Mesenteric fat pad (tissue), 1 donor: ENCODE measurements around the gene ZNF341. TPM values are rescaled to one million over a fixed set of nuclear protein-coding genes. Genes with fewer than 3 reads are reported as not detected.

Source experiments
- DNase-seq: peaks from one replicate; pipeline ENCODE4 v3.0.0-alpha.2; 2020; ENCODE audit warnings: low spot score
- total RNA-seq: library from RNA; stranded (reverse); fragmentation: NEBNext Ultra II Directional; extraction: Animal tissue kit (Norgen Biotek cat#: 25700); gene quantifications from one replicate; pipeline ENCODE4 v1.2.1, GENCODE V29; 2021
- donor health status: DM: yes; HTN: yes; CAD: no.

Gene ZNF341
- total RNA-seq, 1 donor from 2014 or later = 3.1 TPM

GRCh38 chr20:33766686-33767085, 34.9 kb downstream of the ZNF341 start:
- no peak for DNase-seq

- DNase-seq = no peak
These were observed 36.0 kb downstream of the ZNF341 start for GRCh38 chr20:33767777-33768138.

DNA sequence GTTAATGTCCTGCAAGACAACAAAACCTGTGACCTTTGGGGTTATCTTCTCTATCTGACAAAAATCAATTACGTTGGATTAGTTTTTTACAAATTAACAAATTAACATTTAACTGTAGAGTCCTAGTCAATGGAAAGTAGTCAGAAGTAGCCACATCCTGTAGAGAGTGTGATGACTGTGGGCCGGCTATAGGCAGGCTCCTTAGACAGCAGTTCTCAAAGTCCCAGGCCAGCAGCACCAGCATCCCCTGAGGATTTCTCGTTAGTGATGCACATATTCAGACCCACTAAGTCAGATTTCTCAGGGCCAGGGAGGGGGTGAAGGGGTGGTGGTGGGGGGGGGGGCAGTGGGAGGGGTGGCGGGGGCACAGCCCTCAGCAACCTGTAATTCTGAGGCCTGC, 37.2 kb downstream of the ZNF341 start:
- no peak for DNase-seq

- no peak for DNase-seq
These were observed 38.2 kb downstream of the ZNF341 start for GRCh38 chr20:33770005-33770404.

- DNase-seq = no peak
These were observed 40.1 kb downstream of the ZNF341 start for GRCh38 chr20:33771938-33772337.

- no peak for DNase-seq
These were observed 40.6 kb downstream of the ZNF341 start for GRCh38 chr20:33772439-33772838.

- no peak for DNase-seq
These were observed 41.8 kb downstream of the ZNF341 start for GRCh38 chr20:33773412-33774089.

- DNase-seq = no peak
These were observed 46.0 kb downstream of the ZNF341 start for GRCh38 chr20:33777816-33778215.

DNA sequence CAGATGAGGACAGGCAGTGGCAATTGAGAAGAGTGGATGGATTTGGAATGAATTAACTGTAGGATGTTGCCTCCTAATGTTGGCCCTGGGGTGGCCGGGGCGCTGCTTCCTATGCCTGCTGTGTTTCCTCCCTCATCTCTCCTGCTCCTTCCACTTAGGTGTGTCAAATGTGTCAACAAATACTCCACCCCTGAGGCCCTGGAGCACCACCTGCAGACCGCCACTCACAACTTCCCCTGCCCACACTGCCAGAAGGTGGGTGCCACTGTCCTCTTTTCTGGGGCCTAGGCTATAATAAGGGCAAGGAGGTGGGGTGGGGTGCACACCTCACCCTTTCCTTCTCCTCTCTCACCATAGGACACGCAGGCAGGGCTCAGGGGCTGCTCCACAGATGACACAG, 49.3 kb downstream of the ZNF341 start:
- DNase-seq = no peak

DNA sequence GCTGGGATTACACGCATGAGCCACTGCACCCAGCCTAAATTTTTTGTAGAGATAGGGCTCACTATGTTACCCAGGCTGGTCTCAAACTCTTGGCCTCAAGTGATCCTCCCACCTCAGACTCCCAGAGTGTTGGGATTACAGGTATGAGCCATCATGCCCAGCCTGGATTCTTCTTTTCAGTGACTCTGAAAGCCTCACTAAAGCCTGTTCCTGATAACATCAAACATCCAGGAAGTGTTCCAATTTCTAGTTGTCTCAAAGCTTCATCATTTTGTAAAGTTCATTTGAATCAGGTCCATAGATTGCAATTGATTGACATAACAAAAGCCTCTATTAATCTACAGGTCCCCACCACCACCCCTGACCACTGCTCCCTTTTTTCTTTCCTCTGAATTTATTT, 50.1 kb downstream of the ZNF341 start:
- DNase-seq = no peak

DNA sequence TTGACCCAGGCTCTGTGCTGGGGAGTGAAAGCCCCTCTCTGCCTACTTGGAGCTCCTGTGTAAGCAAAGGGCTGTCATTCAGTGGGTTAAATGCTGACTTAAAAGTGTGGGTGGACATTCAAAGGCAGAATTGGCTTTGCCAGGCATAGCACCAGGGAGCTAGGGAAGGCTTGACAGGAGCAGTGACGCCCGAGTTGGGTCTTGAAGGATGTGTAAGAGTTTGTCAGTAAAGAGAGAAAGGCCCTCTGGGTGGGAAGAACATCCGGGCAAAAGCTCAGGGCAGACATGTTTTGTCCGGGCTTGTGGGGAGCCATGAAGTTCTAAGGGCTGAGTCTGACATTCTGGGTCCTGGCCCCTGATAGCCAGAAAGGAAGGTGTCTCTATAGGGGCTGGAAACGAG, 51.5 kb downstream of the ZNF341 start:
- DNase-seq = no peak

DNA sequence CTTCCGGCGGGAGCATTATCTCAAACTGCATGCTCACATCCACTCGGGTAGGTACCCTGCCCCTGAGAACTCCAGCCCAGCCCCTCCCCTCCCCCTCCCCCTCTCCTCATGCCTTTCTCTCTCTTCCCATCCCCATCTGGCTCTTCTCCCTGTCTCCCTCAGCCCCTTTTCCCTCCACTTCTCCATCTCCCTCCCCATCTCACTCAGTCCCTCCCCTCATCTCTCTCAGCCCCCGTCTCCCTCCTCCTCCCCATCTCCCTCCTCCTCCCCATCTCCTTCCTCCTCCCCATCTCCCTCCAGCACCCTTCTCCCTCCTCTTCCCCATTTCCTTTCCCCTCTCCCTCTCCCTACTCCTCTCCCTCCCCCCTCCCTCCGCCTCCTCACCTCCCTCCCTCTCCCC, 52.0 kb downstream of the ZNF341 start:
- no peak for DNase-seq

DNA sequence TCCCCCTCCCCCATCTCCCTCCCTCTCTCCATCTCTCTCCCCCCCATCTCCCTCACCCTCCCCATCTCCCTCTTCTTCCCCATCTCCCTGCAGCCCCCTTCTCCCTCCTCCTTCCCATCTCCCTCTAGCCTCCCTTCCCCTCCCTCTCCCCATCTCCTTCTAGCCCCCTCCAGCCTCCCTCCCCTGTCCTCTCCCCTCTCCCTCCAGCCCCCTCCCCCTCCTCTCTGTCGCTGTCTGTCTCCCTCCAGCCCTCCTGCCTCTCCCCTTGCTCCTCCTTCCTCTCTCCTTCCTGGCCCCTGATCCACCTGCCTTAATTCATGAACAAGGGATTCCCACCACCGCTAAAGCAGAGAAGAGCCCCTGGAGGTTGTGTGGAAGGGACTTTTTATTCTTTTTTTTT, 52.4 kb downstream of the ZNF341 start:
- DNase-seq = no peak

DNA sequence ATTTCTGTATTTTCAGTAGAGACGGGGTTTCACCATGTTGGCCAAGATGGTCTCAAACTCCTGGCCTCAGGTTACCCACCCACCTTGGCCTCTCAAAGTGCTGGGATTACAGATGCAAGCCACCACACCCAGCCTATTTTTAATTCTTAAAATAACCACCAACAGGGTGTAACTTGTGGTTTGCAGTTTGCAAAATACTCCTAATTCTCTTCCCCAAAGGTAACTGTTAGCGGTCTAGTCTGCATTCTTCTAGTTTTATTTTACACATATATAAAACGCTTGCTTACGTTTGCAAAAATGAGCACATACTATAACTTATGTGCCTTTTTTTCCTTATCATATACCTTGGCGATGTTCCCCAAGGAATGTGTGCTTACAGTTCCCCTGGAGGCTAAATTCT, 53.7 kb downstream of the ZNF341 start:
- no peak for DNase-seq

GRCh38 chr20:33787253-33787891, 55.6 kb downstream of the ZNF341 start:
- DNase-seq = no peak

- no peak for DNase-seq
These were observed 56.7 kb downstream of the ZNF341 start for GRCh38 chr20:33788351-33789049.

DNA sequence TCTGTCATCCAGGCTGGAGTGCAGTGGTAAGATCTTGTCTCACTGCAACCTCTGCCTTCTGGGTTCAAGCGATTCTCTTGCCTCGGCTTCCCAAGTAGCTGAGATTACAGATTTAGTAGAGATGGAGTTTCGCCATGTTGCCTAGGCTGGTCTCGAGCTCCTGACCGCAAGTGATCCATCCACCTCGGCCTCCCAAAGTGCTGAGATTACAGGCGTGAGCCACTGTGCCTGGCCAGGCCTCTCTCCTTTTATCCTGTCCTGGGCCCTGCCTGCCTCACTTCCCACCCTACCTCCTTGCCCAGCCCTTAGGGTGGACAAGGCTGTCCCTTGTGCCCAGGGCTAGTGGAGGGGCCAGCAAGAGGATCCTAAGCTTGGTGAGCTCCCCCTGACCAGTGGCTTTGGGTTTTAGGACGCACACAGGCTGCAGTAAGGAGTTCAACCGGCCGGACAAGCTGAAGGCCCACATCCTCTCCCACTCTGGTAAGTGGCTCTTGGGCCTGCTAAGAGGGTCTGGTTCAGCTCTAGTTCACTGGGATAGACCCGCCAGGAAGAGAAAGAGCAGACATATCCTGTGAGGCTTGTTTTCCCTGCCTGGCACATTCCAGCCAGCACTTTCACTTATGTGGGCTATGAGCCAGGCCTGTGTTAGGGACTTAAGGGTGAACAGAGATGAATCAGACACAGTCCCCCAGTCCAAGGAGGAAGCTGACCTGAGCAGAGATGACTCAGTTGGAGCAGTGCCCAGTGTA, 57.5 kb downstream of the ZNF341 start:
- no peak for DNase-seq

DNA sequence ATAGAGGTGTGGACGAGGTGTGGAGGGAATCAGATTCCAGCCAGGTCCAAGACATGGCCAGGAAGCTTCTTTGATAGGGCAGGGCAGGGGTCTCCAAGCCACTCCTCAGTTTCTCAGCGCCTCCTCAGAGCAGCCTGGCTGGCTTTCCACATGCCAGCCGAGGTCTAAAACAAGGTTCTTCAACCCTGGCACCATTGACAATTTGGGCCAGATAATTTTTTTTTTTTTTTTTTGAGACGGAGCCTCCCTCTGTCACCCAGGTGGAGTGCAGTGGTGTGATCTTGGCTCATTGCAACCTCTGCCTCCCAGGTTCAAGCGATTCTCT, 58.0 kb downstream of the ZNF341 start:
- no peak for DNase-seq

GRCh38 chr20:33790566-33790965, 58.8 kb downstream of the ZNF341 start:
- DNase-seq = no peak

DNA sequence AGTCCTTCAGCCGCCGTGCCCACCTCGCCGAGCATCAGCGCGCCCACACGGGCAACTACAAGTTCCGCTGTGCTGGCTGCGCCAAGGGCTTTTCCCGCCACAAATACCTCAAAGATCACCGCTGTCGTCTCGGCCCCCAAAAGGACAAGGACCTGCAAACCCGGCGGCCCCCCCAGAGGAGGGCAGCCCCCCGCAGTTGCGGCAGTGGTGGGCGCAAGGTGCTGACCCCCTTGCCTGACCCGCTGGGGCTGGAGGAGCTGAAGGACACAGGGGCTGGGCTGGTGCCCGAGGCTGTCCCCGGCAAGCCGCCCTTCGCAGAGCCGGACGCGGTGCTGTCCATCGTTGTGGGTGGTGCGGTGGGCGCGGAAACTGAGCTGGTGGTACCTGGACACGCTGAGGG, 59.2 kb downstream of the ZNF341 start:
- no peak for DNase-seq

DNA sequence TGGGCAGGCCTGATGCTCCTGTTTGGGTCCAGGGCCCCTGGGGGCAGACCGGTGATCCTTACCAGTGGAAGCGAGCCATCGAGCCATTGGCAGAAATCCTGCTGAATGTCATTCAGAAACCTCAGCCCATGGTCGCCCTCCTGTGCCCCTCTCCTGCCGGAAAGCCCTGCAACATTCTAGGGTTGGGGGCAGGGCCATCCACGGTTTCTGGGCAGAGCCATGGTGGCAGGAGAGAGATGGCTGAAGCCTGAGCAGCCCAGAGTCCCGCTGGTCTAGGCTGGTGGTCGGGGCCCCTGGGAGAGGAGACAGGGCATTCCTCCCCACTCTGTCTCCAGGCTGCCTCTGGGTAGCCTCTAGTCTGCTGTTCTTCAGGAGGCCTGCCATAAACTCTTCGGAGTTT, 59.7 kb downstream of the ZNF341 start:
- DNase-seq = no peak

GRCh38 chr20:33791959-33792597, 60.3 kb downstream of the ZNF341 start:
- no peak for DNase-seq
